ENCODE measurements around the gene LSM7. TPM values are rescaled to one million over a fixed set of nuclear protein-coding genes. Genes with fewer than 3 reads are reported as not detected.

Gene LSM7
- total and polyA plus RNA-seq, 2 of the 13 experiments (the other 11 are each of a cell fraction or from before 2014, with no cell fraction given): 140 to 205 TPM

- no peak for TF ChIP-seq ZNF75D (CRISPR knock-in tag; IDR thresholded peaks at IDR 0.05; ENCODE audit: borderline replicate concordance)
- no peak for TF ChIP-seq ZNF17 (CRISPR knock-in tag; IDR thresholded peaks at IDR 0.05)
- TF ChIP-seq NPAS2 (CRISPR knock-in tag; IDR thresholded peaks at IDR 0.05; ENCODE audit: borderline replicate concordance): no peak
- TF ChIP-seq FOSL2 (CRISPR knock-in tag; IDR thresholded peaks at IDR 0.05): peak; percentile 32; the same call in 1 of the 2 replicates
- TF ChIP-seq RXRA (CRISPR knock-in tag; IDR thresholded peaks at IDR 0.05): peak; percentile 68
- TF ChIP-seq THAP11 (CRISPR knock-in tag; IDR thresholded peaks at IDR 0.05): peak; percentile 92
- peak; percentile 31; the same call in 1 of the 2 replicates for TF ChIP-seq ZNF770 (CRISPR knock-in tag; IDR thresholded peaks at IDR 0.05)
- no peak for TF ChIP-seq NONO (IDR thresholded peaks at IDR 0.05)
- peak; percentile 74; the same call in 1 of the 2 replicates for TF ChIP-seq NONO (CRISPR knock-in tag; conservative IDR thresholded peaks at IDR 0.05)
- TF ChIP-seq ATF7 (IDR thresholded peaks at IDR 0.05): no peak
- no peak for TF ChIP-seq ATF7 (CRISPR knock-in tag; IDR thresholded peaks at IDR 0.05)
- peak; percentile 87 for TF ChIP-seq ZHX1 (CRISPR knock-in tag; IDR thresholded peaks at IDR 0.05; ENCODE audit: low read depth)
- TF ChIP-seq ZNF615 (CRISPR knock-in tag; IDR thresholded peaks at IDR 0.05; ENCODE audit: borderline replicate concordance): no peak
- no peak for TF ChIP-seq MED8 (CRISPR knock-in tag; IDR thresholded peaks at IDR 0.05; ENCODE audit: insufficient replicate concordance)
- TF ChIP-seq, protein P1, sequence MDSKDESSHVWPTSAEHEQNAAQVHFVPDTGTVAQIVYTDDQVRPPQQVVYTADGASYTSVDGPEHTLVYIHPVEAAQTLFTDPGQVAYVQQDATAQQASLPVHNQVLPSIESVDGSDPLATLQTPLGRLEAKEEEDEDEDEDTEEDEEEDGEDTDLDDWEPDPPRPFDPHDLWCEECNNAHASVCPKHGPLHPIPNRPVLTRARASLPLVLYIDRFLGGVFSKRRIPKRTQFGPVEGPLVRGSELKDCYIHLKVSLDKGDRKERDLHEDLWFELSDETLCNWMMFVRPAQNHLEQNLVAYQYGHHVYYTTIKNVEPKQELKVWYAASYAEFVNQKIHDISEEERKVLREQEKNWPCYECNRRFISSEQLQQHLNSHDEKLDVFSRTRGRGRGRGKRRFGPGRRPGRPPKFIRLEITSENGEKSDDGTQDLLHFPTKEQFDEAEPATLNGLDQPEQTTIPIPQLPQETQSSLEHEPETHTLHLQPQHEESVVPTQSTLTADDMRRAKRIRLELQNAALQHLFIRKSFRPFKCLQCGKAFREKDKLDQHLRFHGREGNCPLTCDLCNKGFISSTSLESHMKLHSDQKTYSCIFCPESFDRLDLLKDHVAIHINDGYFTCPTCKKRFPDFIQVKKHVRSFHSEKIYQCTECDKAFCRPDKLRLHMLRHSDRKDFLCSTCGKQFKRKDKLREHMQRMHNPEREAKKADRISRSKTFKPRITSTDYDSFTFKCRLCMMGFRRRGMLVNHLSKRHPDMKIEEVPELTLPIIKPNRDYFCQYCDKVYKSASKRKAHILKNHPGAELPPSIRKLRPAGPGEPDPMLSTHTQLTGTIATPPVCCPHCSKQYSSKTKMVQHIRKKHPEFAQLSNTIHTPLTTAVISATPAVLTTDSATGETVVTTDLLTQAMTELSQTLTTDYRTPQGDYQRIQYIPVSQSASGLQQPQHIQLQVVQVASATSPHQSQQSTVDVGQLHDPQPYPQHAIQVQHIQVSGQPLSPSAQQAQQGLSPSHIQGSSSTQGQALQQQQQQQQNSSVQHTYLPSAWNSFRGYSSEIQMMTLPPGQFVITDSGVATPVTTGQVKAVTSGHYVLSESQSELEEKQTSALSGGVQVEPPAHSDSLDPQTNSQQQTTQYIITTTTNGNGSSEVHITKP (CRISPR knock-in tag; IDR thresholded peaks at IDR 0.05; ENCODE audit: low read depth): no peak
- no peak for TF ChIP-seq SNAPC2 (CRISPR knock-in tag; IDR thresholded peaks at IDR 0.05)
- TF ChIP-seq, protein P2, sequence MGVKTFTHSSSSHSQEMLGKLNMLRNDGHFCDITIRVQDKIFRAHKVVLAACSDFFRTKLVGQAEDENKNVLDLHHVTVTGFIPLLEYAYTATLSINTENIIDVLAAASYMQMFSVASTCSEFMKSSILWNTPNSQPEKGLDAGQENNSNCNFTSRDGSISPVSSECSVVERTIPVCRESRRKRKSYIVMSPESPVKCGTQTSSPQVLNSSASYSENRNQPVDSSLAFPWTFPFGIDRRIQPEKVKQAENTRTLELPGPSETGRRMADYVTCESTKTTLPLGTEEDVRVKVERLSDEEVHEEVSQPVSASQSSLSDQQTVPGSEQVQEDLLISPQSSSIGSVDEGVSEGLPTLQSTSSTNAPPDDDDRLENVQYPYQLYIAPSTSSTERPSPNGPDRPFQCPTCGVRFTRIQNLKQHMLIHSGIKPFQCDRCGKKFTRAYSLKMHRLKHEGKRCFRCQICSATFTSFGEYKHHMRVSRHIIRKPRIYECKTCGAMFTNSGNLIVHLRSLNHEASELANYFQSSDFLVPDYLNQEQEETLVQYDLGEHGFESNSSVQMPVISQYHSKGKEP (CRISPR knock-in tag; IDR thresholded peaks at IDR 0.05): no peak
- no peak; the same call in 1 of the 2 replicates for TF ChIP-seq ZNF773 (CRISPR knock-in tag; IDR thresholded peaks at IDR 0.05; ENCODE audit: borderline replicate concordance)
Measured at GRCh38 chr19:2328401-2329148, at the start of gene LSM7, which contains the start of gene SPPL2B (continued).

Measured in HepG2 (cell line).